Measurements from ENCODE around the gene AKNAD1. TPM values are rescaled to one million over a fixed set of nuclear protein-coding genes. Genes with fewer than 3 reads are reported as not detected.
"Not testable (repeated sequence)": the region's sequence is repeated elsewhere in the genome, so short reads cannot be mapped to it uniquely, and the experiment has no call there.

AKNAD1 gene
- polyA plus RNA-seq (2012; ENCODE audit: insufficient read depth, insufficient read length) = not detected

GRCh38 chr1:108856994-108857393 is at the start of gene AKNAD1:
TSS of gene AKNAD1 (minus strand) at chr1:108857094. CDS start at chr1:108852664, 4,430 bp downstream.
- DNase-seq (ENCODE audit: low read depth, low spot score) = no peak
- H3K4me3 ChIP-seq (ENCODE audit: low read length) = no peak within 1 kb of the TSS

GRCh38 chr1:108901106-108901505 is 44.2 kb upstream of the AKNAD1 start:
- no peak for DNase-seq (ENCODE audit: low read depth, low spot score)
- H3K4me3 ChIP-seq (ENCODE audit: low read length) = no peak overlapping the region

GRCh38 chr1:108897865-108898720 is 41.2 kb upstream of the AKNAD1 start:
- H3K4me3 ChIP-seq (ENCODE audit: low read length) = no peak overlapping the region
- peak; percentile 66 for DNase-seq (ENCODE audit: low read depth, low spot score)

- H3K4me3 ChIP-seq (ENCODE audit: low read length) = no peak overlapping the region
- DNase-seq (ENCODE audit: low read depth, low spot score) = no peak
Observed at GRCh38 chr1:108896146-108897145, 39.6 kb upstream of the AKNAD1 start.

GRCh38 chr1:108893141-108893530 is 36.2 kb upstream of the AKNAD1 start:
- no peak for DNase-seq (ENCODE audit: low read depth, low spot score)
- no peak overlapping the region for H3K4me3 ChIP-seq (ENCODE audit: low read length)

- H3K4me3 ChIP-seq (ENCODE audit: low read length) = no peak overlapping the region
- DNase-seq (ENCODE audit: low read depth, low spot score) = no peak
Observed at GRCh38 chr1:108892356-108893140, 35.7 kb upstream of the AKNAD1 start.

- no peak for DNase-seq (ENCODE audit: low read depth, low spot score)
- no peak overlapping the region for H3K4me3 ChIP-seq (ENCODE audit: low read length)
Observed at GRCh38 chr1:108889706-108890384, 33.0 kb upstream of the AKNAD1 start.

GRCh38 chr1:108889006-108889645 is 32.2 kb upstream of the AKNAD1 start:
- not testable (repeated sequence) for H3K4me3 ChIP-seq (ENCODE audit: low read length); DNase-seq (ENCODE audit: low read depth, low spot score)

GRCh38 chr1:108886292-108886691 is 29.4 kb upstream of the AKNAD1 start:
- DNase-seq (ENCODE audit: low read depth, low spot score) = no peak
- no peak overlapping the region for H3K4me3 ChIP-seq (ENCODE audit: low read length)

- no peak overlapping the region for H3K4me3 ChIP-seq (ENCODE audit: low read length)
- no peak for DNase-seq (ENCODE audit: low read depth, low spot score)
Observed at GRCh38 chr1:108884968-108885367, 28.1 kb upstream of the AKNAD1 start.

GRCh38 chr1:108882837-108883236 is 25.9 kb upstream of the AKNAD1 start:
- no peak for DNase-seq (ENCODE audit: low read depth, low spot score)
- H3K4me3 ChIP-seq (ENCODE audit: low read length) = no peak overlapping the region

GRCh38 chr1:108881369-108881768 is 24.5 kb upstream of the AKNAD1 start:
- no peak for DNase-seq (ENCODE audit: low read depth, low spot score)
- H3K4me3 ChIP-seq (ENCODE audit: low read length) = no peak overlapping the region

- no peak for DNase-seq (ENCODE audit: low read depth, low spot score)
- no peak overlapping the region for H3K4me3 ChIP-seq (ENCODE audit: low read length)
Observed at GRCh38 chr1:108880850-108881249, 24.0 kb upstream of the AKNAD1 start.

GRCh38 chr1:108878678-108879077 is 21.8 kb upstream of the AKNAD1 start:
- no peak overlapping the region for H3K4me3 ChIP-seq (ENCODE audit: low read length)
- DNase-seq (ENCODE audit: low read depth, low spot score) = no peak

GRCh38 chr1:108878160-108878469 is 21.2 kb upstream of the AKNAD1 start:
- DNase-seq (ENCODE audit: low read depth, low spot score) = no peak
- H3K4me3 ChIP-seq (ENCODE audit: low read length) = peak overlapping the region; percentile 83

GRCh38 chr1:108877348-108878159 is 20.7 kb upstream of the AKNAD1 start:
- no peak for DNase-seq (ENCODE audit: low read depth, low spot score)

GRCh38 chr1:108871050-108871724 is 14.3 kb upstream of the AKNAD1 start:
- no peak for DNase-seq (ENCODE audit: low read depth, low spot score)
- H3K4me3 ChIP-seq (ENCODE audit: low read length) = no peak overlapping the region

More at GRCh38 chr1:108877348-108878159, 20.7 kb upstream of the AKNAD1 start:
- peak overlapping the region; percentile 83 for H3K4me3 ChIP-seq (ENCODE audit: low read length)
